ENCODE results near the gene RNF208.

Gene RNF208

GRCh38 chr9:137188490-137189296 is 33.3 kb downstream of the RNF208 start, which contains the start of the genes ANAPC2 and SSNA1 (continued):
- TF ChIP-seq, protein P1, sequence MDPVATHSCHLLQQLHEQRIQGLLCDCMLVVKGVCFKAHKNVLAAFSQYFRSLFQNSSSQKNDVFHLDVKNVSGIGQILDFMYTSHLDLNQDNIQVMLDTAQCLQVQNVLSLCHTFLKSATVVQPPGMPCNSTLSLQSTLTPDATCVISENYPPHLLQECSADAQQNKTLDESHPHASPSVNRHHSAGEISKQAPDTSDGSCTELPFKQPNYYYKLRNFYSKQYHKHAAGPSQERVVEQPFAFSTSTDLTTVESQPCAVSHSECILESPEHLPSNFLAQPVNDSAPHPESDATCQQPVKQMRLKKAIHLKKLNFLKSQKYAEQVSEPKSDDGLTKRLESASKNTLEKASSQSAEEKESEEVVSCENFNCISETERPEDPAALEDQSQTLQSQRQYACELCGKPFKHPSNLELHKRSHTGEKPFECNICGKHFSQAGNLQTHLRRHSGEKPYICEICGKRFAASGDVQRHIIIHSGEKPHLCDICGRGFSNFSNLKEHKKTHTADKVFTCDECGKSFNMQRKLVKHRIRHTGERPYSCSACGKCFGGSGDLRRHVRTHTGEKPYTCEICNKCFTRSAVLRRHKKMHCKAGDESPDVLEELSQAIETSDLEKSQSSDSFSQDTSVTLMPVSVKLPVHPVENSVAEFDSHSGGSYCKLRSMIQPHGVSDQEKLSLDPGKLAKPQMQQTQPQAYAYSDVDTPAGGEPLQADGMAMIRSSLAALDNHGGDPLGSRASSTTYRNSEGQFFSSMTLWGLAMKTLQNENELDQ (tag by site-specific recombination; IDR thresholded peaks at IDR 0.05; ENCODE audit: low read depth): no peak
- TF ChIP-seq OVOL3 (tag by site-specific recombination; IDR thresholded peaks at IDR 0.05) (0 out of 2 replicates have a peak, but pooled peaks have one; percentile 9), SALL2 (tag by site-specific recombination; IDR thresholded peaks at IDR 0.05; ENCODE audit: borderline replicate concordance) (no peak), ZSCAN30 (tag by site-specific recombination; IDR thresholded peaks at IDR 0.05) (peak; percentile 73), GLI2 (tag by site-specific recombination; IDR thresholded peaks at IDR 0.05; ENCODE audit: borderline replicate concordance, low read depth) (no peak), ZNF366 (tag by site-specific recombination; conservative IDR thresholded peaks at IDR 0.05) (no peak), YY1 (tag by site-specific recombination; IDR thresholded peaks at IDR 0.05) (peak; percentile 98), TSHZ1 (tag by site-specific recombination; IDR thresholded peaks at IDR 0.05; ENCODE audit: borderline replicate concordance) (peak; percentile 35; the same call in 1 of the 2 replicates), ZBTB17 (tag by site-specific recombination; IDR thresholded peaks at IDR 0.05) (peak; percentile 84), SP7 (tag by site-specific recombination; IDR thresholded peaks at IDR 0.05) (peak; percentile 84), ZNF221 (tag by site-specific recombination; IDR thresholded peaks at IDR 0.05; ENCODE audit: borderline replicate concordance) (no peak; the same call in 1 of the 2 replicates), PRDM2 (tag by site-specific recombination; IDR thresholded peaks at IDR 0.05; ENCODE audit: borderline replicate concordance) (no peak), ZIC2 (tag by site-specific recombination; IDR thresholded peaks at IDR 0.05) (peak; percentile 34), ZBTB21 (tag by site-specific recombination; IDR thresholded peaks at IDR 0.05) (peak; percentile 95), ELK4 (IDR thresholded peaks at IDR 0.05; ENCODE audit: borderline replicate concordance, low read depth, low read length) (no peak), MEIS1 (CRISPR knock-in tag; IDR thresholded peaks at IDR 0.05; ENCODE audit: borderline replicate concordance) (no peak), ZNF280D (tag by site-specific recombination; IDR thresholded peaks at IDR 0.05) (no peak; the same call in 1 of the 2 replicates), SP2 (tag by site-specific recombination; IDR thresholded peaks at IDR 0.05) (peak; percentile 65), ZNF544 (tag by site-specific recombination; IDR thresholded peaks at IDR 0.05) (no peak)
- TF ChIP-seq, protein P2, sequence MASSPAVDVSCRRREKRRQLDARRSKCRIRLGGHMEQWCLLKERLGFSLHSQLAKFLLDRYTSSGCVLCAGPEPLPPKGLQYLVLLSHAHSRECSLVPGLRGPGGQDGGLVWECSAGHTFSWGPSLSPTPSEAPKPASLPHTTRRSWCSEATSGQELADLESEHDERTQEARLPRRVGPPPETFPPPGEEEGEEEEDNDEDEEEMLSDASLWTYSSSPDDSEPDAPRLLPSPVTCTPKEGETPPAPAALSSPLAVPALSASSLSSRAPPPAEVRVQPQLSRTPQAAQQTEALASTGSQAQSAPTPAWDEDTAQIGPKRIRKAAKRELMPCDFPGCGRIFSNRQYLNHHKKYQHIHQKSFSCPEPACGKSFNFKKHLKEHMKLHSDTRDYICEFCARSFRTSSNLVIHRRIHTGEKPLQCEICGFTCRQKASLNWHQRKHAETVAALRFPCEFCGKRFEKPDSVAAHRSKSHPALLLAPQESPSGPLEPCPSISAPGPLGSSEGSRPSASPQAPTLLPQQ (tag by site-specific recombination; IDR thresholded peaks at IDR 0.05): peak; percentile 98

All from HEK293 (cell line).